HepG2 (cell line): ENCODE results near the gene FKBP10. TPM values are rescaled to one million over a fixed set of nuclear protein-coding genes. Genes with fewer than 3 reads are reported as not detected.

Source experiments
- CREM ChIP-seq, 2 experiments: sonication (generic) in 1 of 2; formaldehyde crosslinking in 1 of 2; IDR thresholded peaks; 2 replicates each; pipeline versions ENCODE4 v1.4.0 to v1.6.1; 2016 to 2020; ENCODE audit warnings: antibody characterized with exemption in 1 of 2, mild to moderate bottlenecking in 1 of 2, missing genetic modification reagents in 1 of 2
- ELF1 ChIP-seq: sonication (generic); formaldehyde crosslinking; IDR thresholded peaks from 2 replicates; pipeline ENCODE4 v1.4.0; 2020; ENCODE audit warnings: missing genetic modification reagents
- GATAD1 ChIP-seq: IDR thresholded peaks from 2 replicates; pipeline ENCODE4 v1.6.1; 2016; ENCODE audit warnings: missing genetic modification reagents, missing compliant biosample characterization
- HOXA7 ChIP-seq: sonication (generic); formaldehyde crosslinking; IDR thresholded peaks from 2 replicates; pipeline ENCODE4 v1.8.1; 2022; ENCODE audit warnings: mild to moderate bottlenecking, missing genetic modification reagents, moderate library complexity
- KDM5B ChIP-seq: sonication (generic); formaldehyde crosslinking; IDR thresholded peaks from 2 replicates; pipeline ENCODE4 v1.4.0; 2020; ENCODE audit warnings: missing genetic modification reagents, mild to moderate bottlenecking, borderline replicate concordance
- MBD4 ChIP-seq: IDR thresholded peaks from 2 replicates; pipeline ENCODE4 v1.6.1; 2012; ENCODE audit warnings: low read length, inconsistent platforms, borderline replicate concordance
- SRSF9 ChIP-seq: fragments of 200-400 bp; formaldehyde crosslinking; IDR thresholded peaks from 2 replicates; pipeline ENCODE4 v1.6.1; 2018; ENCODE audit warnings: borderline replicate concordance, mild to moderate bottlenecking, low read depth, low read length; ENCODE audit not compliant: insufficient read depth, poor library complexity, severe bottlenecking
- TBX2 ChIP-seq: sonication (generic); formaldehyde crosslinking; IDR thresholded peaks from 2 replicates; pipeline ENCODE4 v1.5.0; 2020; ENCODE audit warnings: missing genetic modification reagents, mild to moderate bottlenecking, borderline replicate concordance
- USF2 ChIP-seq, 2 experiments: sonication (generic) in 1 of 2; formaldehyde crosslinking in 1 of 2; IDR thresholded peaks; 2 replicates each; pipeline versions ENCODE4 v1.5.1 to v1.6.1; 2011 to 2020; ENCODE audit warnings: borderline replicate concordance in 1 of 2, low read depth in 1 of 2, low read length in 1 of 2, mild to moderate bottlenecking in 1 of 2, missing genetic modification reagents in 1 of 2, moderate library complexity in 1 of 2
- ZBTB44 ChIP-seq: sonication (generic); formaldehyde crosslinking; IDR thresholded peaks from 2 replicates; pipeline ENCODE4 v1.4.0; 2020; ENCODE audit warnings: missing genetic modification reagents
- ZBTB7B ChIP-seq: sonication (generic); formaldehyde crosslinking; IDR thresholded peaks from 2 replicates; pipeline ENCODE4 v1.4.0; 2020; ENCODE audit warnings: missing genetic modification reagents
- ZNF512 ChIP-seq: sonication (generic); formaldehyde crosslinking; IDR thresholded peaks from 2 replicates; pipeline ENCODE4 v1.4.0; 2020; ENCODE audit warnings: mild to moderate bottlenecking, missing genetic modification reagents
- ZNF609 ChIP-seq: sonication (generic); formaldehyde crosslinking; IDR thresholded peaks from 2 replicates; pipeline ENCODE4 v1.4.0; 2020; ENCODE audit warnings: mild to moderate bottlenecking, missing genetic modification reagents, borderline replicate concordance
- ZNF7 ChIP-seq: IDR thresholded peaks from 2 replicates; pipeline ENCODE4 v1.6.1; 2016; ENCODE audit warnings: missing biosample characterization, missing genetic modification reagents
- ZNF704 ChIP-seq: sonication (generic); formaldehyde crosslinking; IDR thresholded peaks from 2 replicates; pipeline ENCODE4 v1.8.1; 2023; ENCODE audit warnings: mild to moderate bottlenecking, inconsistent platforms, moderate library complexity, missing genetic modification reagents, borderline replicate concordance
- polyA plus RNA-seq, 8 experiments: library from polyadenylated mRNA; depleted of rRNA in 3 of 8; stranded (reverse) in 7 of 8; unstranded in 1 of 8; fragments of >200 nt; fragmentation: Illumina TruSeq in 4 of 8; extraction: Trizol in 4 of 8; gene quantifications; 2 replicates each; pipeline versions ENCODE4 v1.2.1 to v1.2.3, GENCODE V29; 2011 to 2016; ENCODE audit warnings: low read depth in 4 of 8, missing spikeins in 1 of 8, mixed read lengths in 1 of 8; ENCODE audit not compliant: insufficient read depth in 1 of 8
- total RNA-seq, 5 experiments: library from RNA; depleted of rRNA; stranded (reverse); fragments of >200 nt; fragmentation: Illumina TruSeq; extraction: Trizol; gene quantifications; 2 replicates each; pipeline ENCODE4 v1.2.3, GENCODE V29; 2016; ENCODE audit warnings: low read depth in 1 of 5

Gene FKBP10
- total and polyA plus RNA-seq, 2 of the 13 experiments (the other 11 are each of a cell fraction or from before 2014, with no cell fraction given), result 149 to 573 TPM

- TF ChIP-seq TBX2, result peak; percentile 66; the same call in 1 of the 2 replicates
- no peak for TF ChIP-seq MBD4
- no peak for TF ChIP-seq CREM (IDR thresholded peaks at IDR 0.05)
- TF ChIP-seq CREM (CRISPR knock-in tag; IDR thresholded peaks at IDR 0.05), result no peak
- TF ChIP-seq ZNF704 (CRISPR knock-in tag), result no peak
- no peak for TF ChIP-seq ZNF7 (CRISPR knock-in tag)
- peak; percentile 27; the same call in 1 of the 2 replicates for TF ChIP-seq GATAD1 (CRISPR knock-in tag)
- peak; percentile 84 for TF ChIP-seq KDM5B (CRISPR knock-in tag)
- 0 out of 2 replicates have a peak, but pooled peaks have one; percentile 44 for TF ChIP-seq ZBTB44
- TF ChIP-seq USF2 (IDR thresholded peaks at IDR 0.05; ENCODE audit: low read depth, low read length), result no peak
- TF ChIP-seq USF2 (CRISPR knock-in tag; IDR thresholded peaks at IDR 0.05; ENCODE audit: borderline replicate concordance), result no peak
- TF ChIP-seq SRSF9, result no peak
- no peak for TF ChIP-seq ZNF512 (CRISPR knock-in tag)
- 0 out of 2 replicates have a peak, but pooled peaks have one; percentile 4 for TF ChIP-seq ELF1 (CRISPR knock-in tag)
- TF ChIP-seq HOXA7 (CRISPR knock-in tag), result no peak
- peak; percentile 72 for TF ChIP-seq ZBTB7B (CRISPR knock-in tag)
- 0 out of 2 replicates have a peak, but pooled peaks have one; percentile 9 for TF ChIP-seq ZNF609 (CRISPR knock-in tag)
Observed at GRCh38 chr17:41835800-41836549, 23.2 kb downstream of the FKBP10 start, which contains the start of gene NT5C3B (continued).
